SK-N-SH treated with all-trans-retinoic acid at 6 μM for 48 hours (cell line): ENCODE results near the gene CIT.

Experiments
- ATAC-seq: fragments of 200-7000 bp; cut with Tn5 transposase; 3 replicates; pipeline ENCODE4 v1.9.1; 2020; ENCODE audit warnings: mild to moderate bottlenecking, moderate library complexity
- ARNTL ChIP-seq: fragments of 450-650 bp; formaldehyde crosslinking; IDR thresholded peaks from 2 replicates; pipeline ENCODE4 v1.5.0; 2020; ENCODE audit warnings: low read depth, mild to moderate bottlenecking, moderate library complexity, borderline replicate concordance
- BACH2 ChIP-seq: fragments of 250-450 bp; sonication (Bioruptor Pico); IDR thresholded peaks from 2 replicates; pipeline ENCODE4 v1.9.0; 2021; ENCODE audit warnings: mild to moderate bottlenecking, borderline replicate concordance
- CREB5 ChIP-seq: fragments of 250-450 bp; sonication (Bioruptor Pico); IDR thresholded peaks from 2 replicates; pipeline ENCODE4 v1.5.1; 2020; ENCODE audit warnings: low read depth, mild to moderate bottlenecking, moderate library complexity
- CSDC2 ChIP-seq: fragments of 250-450 bp; sonication (Bioruptor Pico); IDR thresholded peaks from 2 replicates; pipeline ENCODE4 v1.5.0; 2020; ENCODE audit warnings: mild to moderate bottlenecking, moderate library complexity
- ESRRG ChIP-seq: fragments of 250-450 bp; sonication (Bioruptor Pico); IDR thresholded peaks from 2 replicates; pipeline ENCODE4 v1.6.1; 2021; ENCODE audit warnings: mild to moderate bottlenecking
- GLIS3 ChIP-seq: fragments of 250-450 bp; sonication (Bioruptor Pico); IDR thresholded peaks from 2 replicates; pipeline ENCODE4 v1.5.0; 2020; ENCODE audit warnings: mild to moderate bottlenecking, moderate library complexity
- ISL1 ChIP-seq: fragments of 250-450 bp; sonication (Bioruptor Pico); IDR thresholded peaks from 2 replicates; pipeline ENCODE4 v2.1.2; 2022; ENCODE audit warnings: mild to moderate bottlenecking, moderate library complexity
- OSR1 ChIP-seq: fragments of 250-450 bp; sonication (Bioruptor Pico); IDR thresholded peaks from 2 replicates; pipeline ENCODE4 v1.8.0; 2022; ENCODE audit warnings: moderate library complexity, mild to moderate bottlenecking, inconsistent platforms
- PATZ1 ChIP-seq: fragments of 250-450 bp; sonication (Bioruptor Pico); IDR thresholded peaks from 2 replicates; pipeline ENCODE4 v1.8.0; 2020; ENCODE audit warnings: mild to moderate bottlenecking, moderate library complexity, borderline replicate concordance
- POU6F1 ChIP-seq: fragments of 250-450 bp; sonication (Bioruptor Pico); IDR thresholded peaks from 2 replicates; pipeline ENCODE4 v1.8.0; 2021; ENCODE audit warnings: low read depth, mild to moderate bottlenecking, moderate library complexity, borderline replicate concordance
- PPARA ChIP-seq: fragments of 250-450 bp; sonication (Bioruptor Pico); IDR thresholded peaks from 2 replicates; pipeline ENCODE4 v1.5.0; 2020; ENCODE audit warnings: mild to moderate bottlenecking, borderline replicate concordance
- RARB ChIP-seq: fragments of 250-450 bp; sonication (Bioruptor Pico); IDR thresholded peaks from 2 replicates; pipeline ENCODE4 v1.8.0; 2021; ENCODE audit warnings: mild to moderate bottlenecking, moderate library complexity
- SNAI2 ChIP-seq: fragments of 250-450 bp; sonication (Bioruptor Pico); IDR thresholded peaks from 2 replicates; pipeline ENCODE4 v1.5.0; 2020; ENCODE audit warnings: mild to moderate bottlenecking, moderate library complexity
- TCF4 ChIP-seq: fragments of 250-450 bp; sonication (Bioruptor Pico); IDR thresholded peaks from 2 replicates; pipeline ENCODE4 v1.8.0; 2021; ENCODE audit warnings: mild to moderate bottlenecking, moderate library complexity, borderline replicate concordance
- TOX ChIP-seq: fragments of 250-450 bp; sonication (Bioruptor Pico); IDR thresholded peaks from 2 replicates; pipeline ENCODE4 v1.8.0; 2021; ENCODE audit warnings: mild to moderate bottlenecking, moderate library complexity, borderline replicate concordance
- TSHZ2 ChIP-seq: fragments of 250-450 bp; sonication (Bioruptor Pico); IDR thresholded peaks from 2 replicates; pipeline ENCODE4 v1.5.0; 2020; ENCODE audit warnings: mild to moderate bottlenecking, moderate library complexity
- ZC3H10 ChIP-seq: fragments of 250-450 bp; sonication (Bioruptor Pico); IDR thresholded peaks from 2 replicates; pipeline ENCODE4 v1.5.1; 2021; ENCODE audit warnings: mild to moderate bottlenecking, moderate library complexity
- ZFP3 ChIP-seq: fragments of 250-450 bp; sonication (Bioruptor Pico); IDR thresholded peaks from 2 replicates; pipeline ENCODE4 v1.5.0; 2020; ENCODE audit warnings: mild to moderate bottlenecking, moderate library complexity
- ZFP30 ChIP-seq: fragments of 450-650 bp; formaldehyde crosslinking; IDR thresholded peaks from 2 replicates; pipeline ENCODE4 v1.5.0; 2022; ENCODE audit warnings: mild to moderate bottlenecking, moderate library complexity
- ZNF565 ChIP-seq: fragments of 450-650 bp; formaldehyde crosslinking; conservative IDR thresholded peaks from 2 replicates; pipeline ENCODE4 v1.5.0; 2020; ENCODE audit warnings: low read depth, mild to moderate bottlenecking, moderate library complexity
- ZNF8 ChIP-seq: fragments of 450-650 bp; formaldehyde crosslinking; IDR thresholded peaks from 2 replicates; pipeline ENCODE4 v1.5.0; 2020; ENCODE audit warnings: mild to moderate bottlenecking, moderate library complexity

The CIT gene

GRCh38 chr12:119829439-119829838 lies 47.7 kb downstream of the CIT start (continued):
- no peak for TF ChIP-seq TSHZ2 (CRISPR knock-in tag)
- TF ChIP-seq GLIS3, result no peak
- no peak for TF ChIP-seq TOX
- no peak for TF ChIP-seq PATZ1 (CRISPR knock-in tag)
- TF ChIP-seq TCF4 (CRISPR knock-in tag), result no peak

GRCh38 chr12:119828300-119828699 lies 48.8 kb downstream of the CIT start:
- no peak for ATAC-seq
- TF ChIP-seq ISL1 (no peak), SNAI2 (CRISPR knock-in tag) (no peak), ESRRG (CRISPR knock-in tag) (no peak), POU6F1 (CRISPR knock-in tag) (no peak), ZC3H10 (CRISPR knock-in tag) (no peak), ARNTL (CRISPR knock-in tag) (no peak)

- no peak for ATAC-seq
These were observed 49.4 kb downstream of the CIT start for GRCh38 chr12:119827760-119828159.

GRCh38 chr12:119826661-119827445 lies 50.3 kb downstream of the CIT start:
- no peak for TF ChIP-seq ZFP3 (CRISPR knock-in tag)
- TF ChIP-seq OSR1, result no peak
- no peak for TF ChIP-seq TCF4 (CRISPR knock-in tag)
- no peak for TF ChIP-seq CREB5 (CRISPR knock-in tag)
- TF ChIP-seq ZNF565, result no peak
- no peak for TF ChIP-seq PPARA (CRISPR knock-in tag)
- TF ChIP-seq ISL1, result no peak
- TF ChIP-seq ZNF8 (CRISPR knock-in tag), result no peak
- no peak for TF ChIP-seq SNAI2 (CRISPR knock-in tag)
- no peak for TF ChIP-seq POU6F1 (CRISPR knock-in tag)
- TF ChIP-seq RARB, result no peak
- TF ChIP-seq PATZ1 (CRISPR knock-in tag), result no peak
- TF ChIP-seq ZC3H10 (CRISPR knock-in tag), result no peak
- no peak for TF ChIP-seq GLIS3
- TF ChIP-seq TOX, result no peak
- TF ChIP-seq CSDC2 (CRISPR knock-in tag), result no peak

More at GRCh38 chr12:119827760-119828159, 49.4 kb downstream of the CIT start:
- TF ChIP-seq ZFP30 (CRISPR knock-in tag), result no peak
- TF ChIP-seq BACH2 (CRISPR knock-in tag), result no peak
- TF ChIP-seq SNAI2 (CRISPR knock-in tag), result no peak
- no peak for TF ChIP-seq TCF4 (CRISPR knock-in tag)
- TF ChIP-seq OSR1, result no peak
- TF ChIP-seq ZNF8 (CRISPR knock-in tag), result no peak
- no peak for TF ChIP-seq GLIS3
- no peak for TF ChIP-seq RARB
- no peak for TF ChIP-seq ZC3H10 (CRISPR knock-in tag)

More at GRCh38 chr12:119826661-119827445, 50.3 kb downstream of the CIT start:
- ATAC-seq, result no peak
